IPS DF 19.7 (cell line): Measurements from ENCODE around the gene FOXP4.

ENCODE experiments used
- DNase-seq: peaks from one replicate; pipeline ENCODE4 v3.0.0-alpha.2; 2013; ENCODE audit warnings: low read depth, low spot score

FOXP4 gene

GRCh38 chr6:41519745-41520699 is 26.2 kb upstream of the FOXP4 start:
- DNase-seq: no peak

- DNase-seq: no peak
These were observed 23.2 kb upstream of the FOXP4 start for GRCh38 chr6:41522780-41523548.

GRCh38 chr6:41523915-41524633 is 22.1 kb upstream of the FOXP4 start:
- no peak for DNase-seq

GRCh38 chr6:41524634-41525011 is 21.6 kb upstream of the FOXP4 start:
- DNase-seq: no peak

GRCh38 chr6:41527721-41528408 is 18.3 kb upstream of the FOXP4 start:
- DNase-seq: no peak

- no peak for DNase-seq
These were observed 17.7 kb upstream of the FOXP4 start for GRCh38 chr6:41528409-41528963.

GRCh38 chr6:41529049-41529448 is 17.1 kb upstream of the FOXP4 start:
- no peak for DNase-seq

- no peak for DNase-seq
These were observed 16.2 kb upstream of the FOXP4 start for GRCh38 chr6:41529970-41530369.

GRCh38 chr6:41530476-41530875 is 15.7 kb upstream of the FOXP4 start:
- DNase-seq: no peak

GRCh38 chr6:41531016-41531415 is 15.2 kb upstream of the FOXP4 start:
- DNase-seq: no peak

- DNase-seq: no peak
These were observed 14.3 kb upstream of the FOXP4 start for GRCh38 chr6:41531591-41532582.

GRCh38 chr6:41535766-41536165 is 10.4 kb upstream of the FOXP4 start:
- DNase-seq: no peak

- DNase-seq: no peak
These were observed 9.1 kb upstream of the FOXP4 start for GRCh38 chr6:41536795-41537758.

GRCh38 chr6:41538556-41539182 is 7.5 kb upstream of the FOXP4 start:
- no peak for DNase-seq

- DNase-seq: no peak
These were observed 7.0 kb upstream of the FOXP4 start for GRCh38 chr6:41539204-41539603.

GRCh38 chr6:41541364-41541763 is 4.8 kb upstream of the FOXP4 start:
- DNase-seq: no peak

GRCh38 chr6:41543087-41543486 is 3.1 kb upstream of the FOXP4 start:
- no peak for DNase-seq

GRCh38 chr6:41545247-41545702 is 906 bp upstream of the FOXP4 start:
- no peak for DNase-seq
